GM23338 (cell line): ENCODE results near the gene MPST. TPM values are rescaled to one million over a fixed set of nuclear protein-coding genes. Genes with fewer than 3 reads are reported as not detected.

Source experiments
- ATAC-seq: fragments of 200-7000 bp; cut with Tn5 transposase; 3 replicates; pipeline ENCODE4 v1.9.1; 2020
- DNase-seq: peaks from one replicate; pipeline ENCODE4 v3.0.0-alpha.2; 2015; ENCODE audit warnings: low spot score
- H2AFZ ChIP-seq: fragments of 200-600 bp; sonication (generic); 2 replicates; pipeline ENCODE4 v1.8.0; 2016; ENCODE audit warnings: antibody characterized with exemption, mild to moderate bottlenecking, moderate library complexity
- H3F3A ChIP-seq: fragments of 200-600 bp; sonication (generic); replicated peaks from 2 replicates; pipeline ENCODE4 v1.8.0; 2017; ENCODE audit warnings: antibody characterized with exemption, mixed run types, low read depth
- H3K27ac ChIP-seq: fragments of 200-600 bp; sonication (generic); 2 replicates; pipeline ENCODE4 v1.6.1; 2016; ENCODE audit warnings: low read depth
- H3K27me3 ChIP-seq: fragments of 200-600 bp; sonication (generic); 2 replicates; pipeline ENCODE4 v1.8.0; 2016; ENCODE audit warnings: mild to moderate bottlenecking, mixed run types, moderate library complexity; ENCODE audit not compliant: insufficient read depth
- H3K36me3 ChIP-seq: fragments of 200-600 bp; sonication (generic); 2 replicates; pipeline ENCODE4 v1.8.0; 2016; ENCODE audit warnings: mild to moderate bottlenecking; ENCODE audit not compliant: insufficient read depth
- H3K4me1 ChIP-seq: fragments of 200-600 bp; sonication (generic); 2 replicates; pipeline ENCODE4 v1.8.0; 2016; ENCODE audit warnings: mild to moderate bottlenecking, moderate library complexity; ENCODE audit not compliant: insufficient read depth
- H3K4me2 ChIP-seq: fragments of 200-600 bp; sonication (generic); 2 replicates; pipeline ENCODE4 v1.7.1; 2017; ENCODE audit warnings: mixed run types
- H3K4me3 ChIP-seq: fragments of 200-600 bp; sonication (generic); 2 replicates; pipeline ENCODE4 v1.6.1; 2016; ENCODE audit warnings: mixed run types
- H3K79me2 ChIP-seq: fragments of 200-600 bp; sonication (generic); replicated peaks from 2 replicates; pipeline ENCODE4 v1.8.0; 2017; ENCODE audit warnings: mild to moderate bottlenecking; ENCODE audit not compliant: insufficient read depth
- H3K9me2 ChIP-seq: fragments of 200-600 bp; sonication (generic); 2 replicates; pipeline ENCODE4 v1.8.0; 2017; ENCODE audit not compliant: insufficient read depth
- H4K20me1 ChIP-seq: fragments of 200-600 bp; sonication (generic); replicated peaks from 2 replicates; pipeline ENCODE4 v1.8.0; 2017; ENCODE audit warnings: mild to moderate bottlenecking; ENCODE audit not compliant: insufficient read depth
- H3K27ac Mint-ChIP-seq: 2 replicates; pipeline ENCODE4 v1.8.0; 2020; ENCODE audit warnings: inconsistent platforms, mild to moderate bottlenecking, moderate library complexity, mixed read lengths
- H3K27me3 Mint-ChIP-seq: 3 replicates; pipeline ENCODE4 v1.8.0; 2022; ENCODE audit warnings: low read depth, mild to moderate bottlenecking, moderate library complexity, mixed read lengths, inconsistent platforms; ENCODE audit not compliant: insufficient read depth, poor library complexity
- H3K36me3 Mint-ChIP-seq: 3 replicates; pipeline ENCODE4 v1.8.0; 2021; ENCODE audit warnings: low read depth, mild to moderate bottlenecking, inconsistent platforms, moderate library complexity, mixed read lengths
- H3K4me1 Mint-ChIP-seq: 3 replicates; pipeline ENCODE4 v1.8.0; 2020; ENCODE audit warnings: mild to moderate bottlenecking, inconsistent platforms, mixed read lengths
- H3K4me3 Mint-ChIP-seq: 3 replicates; pipeline ENCODE4 v1.8.0; 2021; ENCODE audit warnings: moderate library complexity, mild to moderate bottlenecking, inconsistent platforms, mixed read lengths
- H3K9me3 Mint-ChIP-seq: 3 replicates; pipeline ENCODE4 v1.8.0; 2020; ENCODE audit warnings: moderate library complexity, mild to moderate bottlenecking, inconsistent platforms, mixed read lengths
- CREB1 ChIP-seq: fragments of 250-450 bp; sonication (Bioruptor Pico); IDR thresholded peaks from 2 replicates; pipeline ENCODE4 v1.5.0; 2020; ENCODE audit warnings: low read depth, mild to moderate bottlenecking, moderate library complexity
- EZH2 ChIP-seq: fragments of 200-600 bp; sonication (generic); IDR thresholded peaks from one replicate; pipeline ENCODE4 v1.8.0; 2017; ENCODE audit warnings: antibody characterized with exemption, mild to moderate bottlenecking, low read depth; ENCODE audit not compliant: unreplicated experiment
- EZH2phosphoT487 ChIP-seq: fragments of 200-600 bp; sonication (generic); IDR thresholded peaks from one replicate; pipeline ENCODE4 v1.8.1; 2018; ENCODE audit warnings: antibody characterized with exemption; ENCODE audit not compliant: unreplicated experiment
- JUNB ChIP-seq: IDR thresholded peaks from one replicate; pipeline ENCODE4 v1.6.1; 2016; ENCODE audit warnings: antibody characterized with exemption; ENCODE audit not compliant: unreplicated experiment
- NANOG ChIP-seq: IDR thresholded peaks from 2 replicates; pipeline ENCODE4 v1.6.1; 2016; ENCODE audit warnings: antibody characterized with exemption, borderline replicate concordance
- POLR2AphosphoS5 ChIP-seq: IDR thresholded peaks from 2 replicates; pipeline ENCODE4 v1.6.1; 2016; ENCODE audit warnings: antibody characterized with exemption, low read depth
- STAT1 ChIP-seq: IDR thresholded peaks from one replicate; pipeline ENCODE4 v1.6.1; 2016; ENCODE audit warnings: antibody characterized with exemption; ENCODE audit not compliant: unreplicated experiment
- ZNF114 ChIP-seq: fragments of 250-450 bp; sonication (Bioruptor Pico); IDR thresholded peaks from 2 replicates; pipeline ENCODE4 v1.5.0; 2020; ENCODE audit warnings: mild to moderate bottlenecking, moderate library complexity
- ZNF331 ChIP-seq: fragments of 250-450 bp; sonication (Bioruptor Pico); IDR thresholded peaks from 2 replicates; pipeline ENCODE4 v1.5.0; 2020; ENCODE audit warnings: low read depth, mild to moderate bottlenecking, moderate library complexity
- polyA plus RNA-seq: library from polyadenylated mRNA; unstranded; fragments of >200 nt; fragmentation: Nextera tagmentation; extraction: Ambion mirVana; gene quantifications from 2 replicates; pipeline ENCODE4 v1.2.1, GENCODE V29; 2016
- total RNA-seq: library from RNA; depleted of rRNA; stranded (reverse); fragments of >200 nt; shearing (Covaris generic); gene quantifications from 2 replicates; pipeline ENCODE4 v1.2.3, GENCODE V29; 2014
- TF ChIP-seq, protein P1 (sequence below): fragments of 250-450 bp; sonication (Bioruptor Pico); IDR thresholded peaks from 2 replicates; pipeline ENCODE4 v1.5.0; 2020; ENCODE audit warnings: mild to moderate bottlenecking, moderate library complexity
- TF ChIP-seq, protein P2 (sequence below), 2 experiments: fragments of 200-600 bp in 1 of 2; sonication (generic) in 1 of 2; conservative IDR thresholded peaks; 2 replicates each; pipeline versions ENCODE4 v1.5.1 to v1.6.1; 2016 to 2017; ENCODE audit warnings: antibody characterized with exemption in 2 of 2, low read depth in 2 of 2, mild to moderate bottlenecking in 2 of 2, moderate library complexity in 1 of 2
- TF ChIP-seq, protein P3 (sequence below): IDR thresholded peaks from one replicate; pipeline ENCODE4 v1.6.1; 2018; ENCODE audit warnings: antibody characterized with exemption; ENCODE audit not compliant: unreplicated experiment
- TF ChIP-seq, protein P4 (sequence below): IDR thresholded peaks from 2 replicates; pipeline ENCODE4 v1.6.1; 2016; ENCODE audit warnings: antibody characterized with exemption

Gene MPST
- total and polyA plus RNA-seq, 2 experiments from 2014 or later: 86.2 to 158 TPM

DNA sequence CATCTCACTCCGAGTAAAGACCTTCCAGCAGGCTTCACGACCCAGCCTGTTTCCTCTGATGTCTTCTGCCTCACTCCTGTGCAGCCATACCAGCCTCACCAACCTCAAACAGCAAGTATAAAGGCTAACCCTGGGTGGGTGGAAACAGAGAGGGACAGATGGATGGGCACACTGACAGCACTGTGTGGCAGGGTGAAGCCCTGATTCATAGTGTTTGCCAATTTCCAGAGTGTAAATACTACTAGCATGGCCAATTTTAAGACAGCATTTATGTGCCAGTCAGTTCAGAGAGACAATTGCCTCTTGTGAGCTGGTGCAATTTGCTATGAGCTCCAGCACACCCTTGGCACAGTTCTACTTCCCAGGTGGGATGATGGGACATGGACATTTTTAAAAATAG is 21.8 kb upstream of the MPST start:
- no peak overlapping the region for H2AFZ ChIP-seq
- no peaks in the 10 kb centered on the region for H3K27me3 ChIP-seq
- H3K9me2 ChIP-seq: no peaks in the 10 kb centered on the region
- DNase-seq (no peak), ATAC-seq (no peak)
- no peak overlapping the region for H3K4me3 ChIP-seq
- no peaks in the 10 kb centered on the region for H3K79me2 ChIP-seq
- Mint-ChIP-seq H3K27ac (no peak overlapping the region), H3K4me3 (no peak overlapping the region), H3K4me1 (peaks cover 2% of the 10 kb centered on the region; the same call in 1 of the 3 replicates), H3K27me3 (peaks cover 3% of the 10 kb centered on the region), H3K9me3 (no peaks in the 10 kb centered on the region), H3K36me3 (no peaks in the 10 kb centered on the region)
- no peaks in the 10 kb centered on the region for H3F3A ChIP-seq
- H3K4me1 ChIP-seq: 0 out of 2 replicates have a peak, but pooled peaks cover 5% of the 10 kb centered on the region
- H4K20me1 ChIP-seq: no peaks in the 10 kb centered on the region
- no peak overlapping the region for H3K4me2 ChIP-seq
- H3K27ac ChIP-seq: no peak overlapping the region
- TF ChIP-seq EZH2 (no peak), POLR2AphosphoS5 (no peak), CREB1 (CRISPR knock-in tag) (no peak), STAT1 (no peak), ZNF331 (CRISPR knock-in tag) (no peak), ZNF114 (no peak), EZH2phosphoT487 (no peak), NANOG (no peak), JUNB (no peak)
- TF ChIP-seq, protein P1, sequence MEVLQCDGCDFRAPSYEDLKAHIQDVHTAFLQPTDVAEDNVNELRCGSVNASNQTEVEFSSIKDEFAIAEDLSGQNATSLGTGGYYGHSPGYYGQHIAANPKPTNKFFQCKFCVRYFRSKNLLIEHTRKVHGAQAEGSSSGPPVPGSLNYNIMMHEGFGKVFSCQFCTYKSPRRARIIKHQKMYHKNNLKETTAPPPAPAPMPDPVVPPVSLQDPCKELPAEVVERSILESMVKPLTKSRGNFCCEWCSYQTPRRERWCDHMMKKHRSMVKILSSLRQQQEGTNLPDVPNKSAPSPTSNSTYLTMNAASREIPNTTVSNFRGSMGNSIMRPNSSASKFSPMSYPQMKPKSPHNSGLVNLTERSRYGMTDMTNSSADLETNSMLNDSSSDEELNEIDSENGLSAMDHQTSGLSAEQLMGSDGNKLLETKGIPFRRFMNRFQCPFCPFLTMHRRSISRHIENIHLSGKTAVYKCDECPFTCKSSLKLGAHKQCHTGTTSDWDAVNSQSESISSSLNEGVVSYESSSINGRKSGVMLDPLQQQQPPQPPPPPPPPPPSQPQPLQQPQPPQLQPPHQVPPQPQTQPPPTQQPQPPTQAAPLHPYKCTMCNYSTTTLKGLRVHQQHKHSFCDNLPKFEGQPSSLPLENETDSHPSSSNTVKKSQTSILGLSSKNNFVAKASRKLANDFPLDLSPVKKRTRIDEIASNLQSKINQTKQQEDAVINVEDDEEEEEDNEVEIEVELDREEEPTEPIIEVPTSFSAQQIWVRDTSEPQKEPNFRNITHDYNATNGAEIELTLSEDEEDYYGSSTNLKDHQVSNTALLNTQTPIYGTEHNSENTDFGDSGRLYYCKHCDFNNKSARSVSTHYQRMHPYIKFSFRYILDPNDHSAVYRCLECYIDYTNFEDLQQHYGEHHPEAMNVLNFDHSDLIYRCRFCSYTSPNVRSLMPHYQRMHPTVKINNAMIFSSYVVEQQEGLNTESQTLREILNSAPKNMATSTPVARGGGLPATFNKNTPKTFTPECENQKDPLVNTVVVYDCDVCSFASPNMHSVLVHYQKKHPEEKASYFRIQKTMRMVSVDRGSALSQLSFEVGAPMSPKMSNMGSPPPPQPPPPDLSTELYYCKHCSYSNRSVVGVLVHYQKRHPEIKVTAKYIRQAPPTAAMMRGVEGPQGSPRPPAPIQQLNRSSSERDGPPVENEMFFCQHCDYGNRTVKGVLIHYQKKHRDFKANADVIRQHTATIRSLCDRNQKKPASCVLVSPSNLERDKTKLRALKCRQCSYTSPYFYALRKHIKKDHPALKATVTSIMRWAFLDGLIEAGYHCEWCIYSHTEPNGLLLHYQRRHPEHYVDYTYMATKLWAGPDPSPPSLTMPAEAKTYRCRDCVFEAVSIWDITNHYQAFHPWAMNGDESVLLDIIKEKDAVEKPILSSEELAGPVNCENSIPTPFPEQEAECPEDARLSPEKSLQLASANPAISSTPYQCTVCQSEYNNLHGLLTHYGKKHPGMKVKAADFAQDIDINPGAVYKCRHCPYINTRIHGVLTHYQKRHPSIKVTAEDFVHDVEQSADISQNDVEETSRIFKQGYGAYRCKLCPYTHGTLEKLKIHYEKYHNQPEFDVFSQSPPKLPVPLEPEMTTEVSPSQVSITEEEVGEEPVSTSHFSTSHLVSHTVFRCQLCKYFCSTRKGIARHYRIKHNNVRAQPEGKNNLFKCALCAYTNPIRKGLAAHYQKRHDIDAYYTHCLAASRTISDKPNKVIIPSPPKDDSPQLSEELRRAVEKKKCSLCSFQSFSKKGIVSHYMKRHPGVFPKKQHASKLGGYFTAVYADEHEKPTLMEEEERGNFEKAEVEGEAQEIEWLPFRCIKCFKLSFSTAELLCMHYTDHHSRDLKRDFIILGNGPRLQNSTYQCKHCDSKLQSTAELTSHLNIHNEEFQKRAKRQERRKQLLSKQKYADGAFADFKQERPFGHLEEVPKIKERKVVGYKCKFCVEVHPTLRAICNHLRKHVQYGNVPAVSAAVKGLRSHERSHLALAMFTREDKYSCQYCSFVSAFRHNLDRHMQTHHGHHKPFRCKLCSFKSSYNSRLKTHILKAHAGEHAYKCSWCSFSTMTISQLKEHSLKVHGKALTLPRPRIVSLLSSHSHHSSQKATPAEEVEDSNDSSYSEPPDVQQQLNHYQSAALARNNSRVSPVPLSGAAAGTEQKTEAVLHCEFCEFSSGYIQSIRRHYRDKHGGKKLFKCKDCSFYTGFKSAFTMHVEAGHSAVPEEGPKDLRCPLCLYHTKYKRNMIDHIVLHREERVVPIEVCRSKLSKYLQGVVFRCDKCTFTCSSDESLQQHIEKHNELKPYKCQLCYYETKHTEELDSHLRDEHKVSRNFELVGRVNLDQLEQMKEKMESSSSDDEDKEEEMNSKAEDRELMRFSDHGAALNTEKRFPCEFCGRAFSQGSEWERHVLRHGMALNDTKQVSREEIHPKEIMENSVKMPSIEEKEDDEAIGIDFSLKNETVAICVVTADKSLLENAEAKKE: no peak
- TF ChIP-seq, protein P2, sequence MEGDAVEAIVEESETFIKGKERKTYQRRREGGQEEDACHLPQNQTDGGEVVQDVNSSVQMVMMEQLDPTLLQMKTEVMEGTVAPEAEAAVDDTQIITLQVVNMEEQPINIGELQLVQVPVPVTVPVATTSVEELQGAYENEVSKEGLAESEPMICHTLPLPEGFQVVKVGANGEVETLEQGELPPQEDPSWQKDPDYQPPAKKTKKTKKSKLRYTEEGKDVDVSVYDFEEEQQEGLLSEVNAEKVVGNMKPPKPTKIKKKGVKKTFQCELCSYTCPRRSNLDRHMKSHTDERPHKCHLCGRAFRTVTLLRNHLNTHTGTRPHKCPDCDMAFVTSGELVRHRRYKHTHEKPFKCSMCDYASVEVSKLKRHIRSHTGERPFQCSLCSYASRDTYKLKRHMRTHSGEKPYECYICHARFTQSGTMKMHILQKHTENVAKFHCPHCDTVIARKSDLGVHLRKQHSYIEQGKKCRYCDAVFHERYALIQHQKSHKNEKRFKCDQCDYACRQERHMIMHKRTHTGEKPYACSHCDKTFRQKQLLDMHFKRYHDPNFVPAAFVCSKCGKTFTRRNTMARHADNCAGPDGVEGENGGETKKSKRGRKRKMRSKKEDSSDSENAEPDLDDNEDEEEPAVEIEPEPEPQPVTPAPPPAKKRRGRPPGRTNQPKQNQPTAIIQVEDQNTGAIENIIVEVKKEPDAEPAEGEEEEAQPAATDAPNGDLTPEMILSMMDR (conservative IDR thresholded peaks at IDR 0.05; ENCODE audit: low read depth in 2 of 2): no peak
- TF ChIP-seq, protein P3, sequence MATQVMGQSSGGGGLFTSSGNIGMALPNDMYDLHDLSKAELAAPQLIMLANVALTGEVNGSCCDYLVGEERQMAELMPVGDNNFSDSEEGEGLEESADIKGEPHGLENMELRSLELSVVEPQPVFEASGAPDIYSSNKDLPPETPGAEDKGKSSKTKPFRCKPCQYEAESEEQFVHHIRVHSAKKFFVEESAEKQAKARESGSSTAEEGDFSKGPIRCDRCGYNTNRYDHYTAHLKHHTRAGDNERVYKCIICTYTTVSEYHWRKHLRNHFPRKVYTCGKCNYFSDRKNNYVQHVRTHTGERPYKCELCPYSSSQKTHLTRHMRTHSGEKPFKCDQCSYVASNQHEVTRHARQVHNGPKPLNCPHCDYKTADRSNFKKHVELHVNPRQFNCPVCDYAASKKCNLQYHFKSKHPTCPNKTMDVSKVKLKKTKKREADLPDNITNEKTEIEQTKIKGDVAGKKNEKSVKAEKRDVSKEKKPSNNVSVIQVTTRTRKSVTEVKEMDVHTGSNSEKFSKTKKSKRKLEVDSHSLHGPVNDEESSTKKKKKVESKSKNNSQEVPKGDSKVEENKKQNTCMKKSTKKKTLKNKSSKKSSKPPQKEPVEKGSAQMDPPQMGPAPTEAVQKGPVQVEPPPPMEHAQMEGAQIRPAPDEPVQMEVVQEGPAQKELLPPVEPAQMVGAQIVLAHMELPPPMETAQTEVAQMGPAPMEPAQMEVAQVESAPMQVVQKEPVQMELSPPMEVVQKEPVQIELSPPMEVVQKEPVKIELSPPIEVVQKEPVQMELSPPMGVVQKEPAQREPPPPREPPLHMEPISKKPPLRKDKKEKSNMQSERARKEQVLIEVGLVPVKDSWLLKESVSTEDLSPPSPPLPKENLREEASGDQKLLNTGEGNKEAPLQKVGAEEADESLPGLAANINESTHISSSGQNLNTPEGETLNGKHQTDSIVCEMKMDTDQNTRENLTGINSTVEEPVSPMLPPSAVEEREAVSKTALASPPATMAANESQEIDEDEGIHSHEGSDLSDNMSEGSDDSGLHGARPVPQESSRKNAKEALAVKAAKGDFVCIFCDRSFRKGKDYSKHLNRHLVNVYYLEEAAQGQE: no peak
- TF ChIP-seq, protein P4, sequence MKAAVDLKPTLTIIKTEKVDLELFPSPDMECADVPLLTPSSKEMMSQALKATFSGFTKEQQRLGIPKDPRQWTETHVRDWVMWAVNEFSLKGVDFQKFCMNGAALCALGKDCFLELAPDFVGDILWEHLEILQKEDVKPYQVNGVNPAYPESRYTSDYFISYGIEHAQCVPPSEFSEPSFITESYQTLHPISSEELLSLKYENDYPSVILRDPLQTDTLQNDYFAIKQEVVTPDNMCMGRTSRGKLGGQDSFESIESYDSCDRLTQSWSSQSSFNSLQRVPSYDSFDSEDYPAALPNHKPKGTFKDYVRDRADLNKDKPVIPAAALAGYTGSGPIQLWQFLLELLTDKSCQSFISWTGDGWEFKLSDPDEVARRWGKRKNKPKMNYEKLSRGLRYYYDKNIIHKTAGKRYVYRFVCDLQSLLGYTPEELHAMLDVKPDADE: no peak
- no peaks in the 10 kb centered on the region for H3K36me3 ChIP-seq
